Memory B cell (primary cell): Measurements from ENCODE around the gene SORCS2.
A peak's percentile ranks its signal among the peaks of the same experiment; 100 is the strongest.

Source experiments
- ATAC-seq: fragments of 150-1000 bp; cut with Tn5 transposase; 2 replicates; pipeline ENCODE4 v1.10.0; 2021; ENCODE audit warnings: low read depth, mild to moderate bottlenecking, moderate library complexity
- DNase-seq, 2 donors: peaks; one replicate each; pipeline ENCODE4 v3.0.0; 2022; ENCODE audit warnings: low spot score in 2 of 2
- H3K27ac Mint-ChIP-seq: one replicate; pipeline ENCODE4 v1.8.0; 2022; ENCODE audit warnings: mild to moderate bottlenecking, moderate library complexity, mixed read lengths
- H3K27me3 Mint-ChIP-seq: one replicate; pipeline ENCODE4 v1.8.0; 2022; ENCODE audit warnings: mixed read lengths
- H3K36me3 Mint-ChIP-seq: one replicate; pipeline ENCODE4 v1.8.0; 2022; ENCODE audit warnings: mild to moderate bottlenecking, mixed read lengths
- H3K4me1 Mint-ChIP-seq: one replicate; pipeline ENCODE4 v1.8.0; 2022; ENCODE audit warnings: mixed read lengths
- H3K4me3 Mint-ChIP-seq: one replicate; pipeline ENCODE4 v1.8.0; 2022; ENCODE audit warnings: mild to moderate bottlenecking, moderate library complexity, mixed read lengths
- H3K9me3 Mint-ChIP-seq: one replicate; pipeline ENCODE4 v1.8.0; 2022; ENCODE audit warnings: mixed read lengths

SORCS2 gene

GRCh38 chr4:7641712-7642111, 449.4 kb downstream of the SORCS2 start:
- ATAC-seq (no peak), DNase-seq (no peak)
- H3K36me3 Mint-ChIP-seq = no peaks in the 10 kb centered on the region
- H3K4me1 Mint-ChIP-seq = no peaks in the 10 kb centered on the region
- H3K27me3 Mint-ChIP-seq = peaks cover 3% of the 10 kb centered on the region
- H3K9me3 Mint-ChIP-seq = peaks cover 5% of the 10 kb centered on the region
- no peak overlapping the region for H3K27ac Mint-ChIP-seq
- no peak overlapping the region for H3K4me3 Mint-ChIP-seq

GRCh38 chr4:7642741-7643458, 450.6 kb downstream of the SORCS2 start:
- Mint-ChIP-seq H3K4me1 (no peaks in the 10 kb centered on the region), H3K27me3 (peaks cover 5% of the 10 kb centered on the region), H3K9me3 (peaks cover 5% of the 10 kb centered on the region), H3K27ac (no peak overlapping the region), H3K4me3 (no peak overlapping the region), H3K36me3 (no peaks in the 10 kb centered on the region)
- DNase-seq (no peak), ATAC-seq (no peak)

GRCh38 chr4:7645158-7645557, 452.8 kb downstream of the SORCS2 start:
- peaks cover 5% of the 10 kb centered on the region for H3K9me3 Mint-ChIP-seq
- no peak for ATAC-seq
- H3K36me3 Mint-ChIP-seq = no peaks in the 10 kb centered on the region
- peaks cover 7% of the 10 kb centered on the region for H3K27me3 Mint-ChIP-seq
- no peak for DNase-seq
- H3K27ac Mint-ChIP-seq = no peak overlapping the region
- no peak overlapping the region for H3K4me3 Mint-ChIP-seq
- H3K4me1 Mint-ChIP-seq = peaks cover 8% of the 10 kb centered on the region

GRCh38 chr4:7645956-7646355, 453.6 kb downstream of the SORCS2 start:
- DNase-seq (no peak), ATAC-seq (no peak)
- no peak overlapping the region for H3K27ac Mint-ChIP-seq
- peaks cover 5% of the 10 kb centered on the region for H3K9me3 Mint-ChIP-seq
- H3K36me3 Mint-ChIP-seq = no peaks in the 10 kb centered on the region
- H3K27me3 Mint-ChIP-seq = peaks cover 11% of the 10 kb centered on the region
- peaks cover 8% of the 10 kb centered on the region for H3K4me1 Mint-ChIP-seq
- no peak overlapping the region for H3K4me3 Mint-ChIP-seq

- DNase-seq (no peak), ATAC-seq (no peak)
- H3K4me3 Mint-ChIP-seq = no peak overlapping the region
- H3K4me1 Mint-ChIP-seq = peaks cover 8% of the 10 kb centered on the region
- H3K36me3 Mint-ChIP-seq = no peaks in the 10 kb centered on the region
- peaks cover 4% of the 10 kb centered on the region for H3K9me3 Mint-ChIP-seq
- H3K27ac Mint-ChIP-seq = no peak overlapping the region
- peaks cover 12% of the 10 kb centered on the region for H3K27me3 Mint-ChIP-seq
Measured at GRCh38 chr4:7646384-7647061, 454.2 kb downstream of the SORCS2 start.

GRCh38 chr4:7647186-7647585, 454.8 kb downstream of the SORCS2 start:
- no peak overlapping the region for H3K4me3 Mint-ChIP-seq
- peaks cover 8% of the 10 kb centered on the region for H3K4me1 Mint-ChIP-seq
- ATAC-seq = no peak
- H3K27me3 Mint-ChIP-seq = peaks cover 9% of the 10 kb centered on the region
- no peak overlapping the region for H3K27ac Mint-ChIP-seq
- DNase-seq = no peak
- no peaks in the 10 kb centered on the region for H3K36me3 Mint-ChIP-seq
- H3K9me3 Mint-ChIP-seq = peaks cover 1% of the 10 kb centered on the region

- no peak overlapping the region for H3K4me3 Mint-ChIP-seq
- H3K27ac Mint-ChIP-seq = no peak overlapping the region
- H3K9me3 Mint-ChIP-seq = peaks cover 1% of the 10 kb centered on the region
- peaks cover 8% of the 10 kb centered on the region for H3K4me1 Mint-ChIP-seq
- no peaks in the 10 kb centered on the region for H3K36me3 Mint-ChIP-seq
- ATAC-seq = no peak
- DNase-seq = no peak
- peaks cover 9% of the 10 kb centered on the region for H3K27me3 Mint-ChIP-seq
Measured at GRCh38 chr4:7647600-7648543, 455.5 kb downstream of the SORCS2 start.

- no peak for ATAC-seq
- peaks cover 8% of the 10 kb centered on the region for H3K4me1 Mint-ChIP-seq
- no peaks in the 10 kb centered on the region for H3K36me3 Mint-ChIP-seq
- H3K27me3 Mint-ChIP-seq = peaks cover 9% of the 10 kb centered on the region
- DNase-seq = no peak
- peaks cover 1% of the 10 kb centered on the region for H3K9me3 Mint-ChIP-seq
- H3K4me3 Mint-ChIP-seq = no peak overlapping the region
- no peak overlapping the region for H3K27ac Mint-ChIP-seq
Measured at GRCh38 chr4:7648544-7649395, 456.4 kb downstream of the SORCS2 start.

- Mint-ChIP-seq H3K9me3 (peaks cover 1% of the 10 kb centered on the region), H3K27ac (no peak overlapping the region), H3K4me3 (no peak overlapping the region), H3K27me3 (peaks cover 9% of the 10 kb centered on the region), H3K4me1 (peaks cover 8% of the 10 kb centered on the region), H3K36me3 (no peaks in the 10 kb centered on the region)
- no peak for DNase-seq
- no peak for ATAC-seq
Measured at GRCh38 chr4:7649411-7649740, 457.0 kb downstream of the SORCS2 start.

- peaks cover 1% of the 10 kb centered on the region for H3K9me3 Mint-ChIP-seq
- H3K4me3 Mint-ChIP-seq = peak overlapping the region; percentile 24
Measured at GRCh38 chr4:7649741-7650531, 457.6 kb downstream of the SORCS2 start.

GRCh38 chr4:7650606-7651385, 458.5 kb downstream of the SORCS2 start:
- H3K27me3 Mint-ChIP-seq = peaks cover 9% of the 10 kb centered on the region
- no peaks in the 10 kb centered on the region for H3K36me3 Mint-ChIP-seq
- peaks cover 8% of the 10 kb centered on the region for H3K4me1 Mint-ChIP-seq
- H3K9me3 Mint-ChIP-seq = no peaks in the 10 kb centered on the region
- no peak overlapping the region for H3K4me3 Mint-ChIP-seq
- no peak for DNase-seq
- H3K27ac Mint-ChIP-seq = no peak overlapping the region
- ATAC-seq = no peak

More at GRCh38 chr4:7649741-7650531, 457.6 kb downstream of the SORCS2 start:
- no peak for ATAC-seq
- Mint-ChIP-seq H3K27ac (no peak overlapping the region), H3K27me3 (peaks cover 9% of the 10 kb centered on the region), H3K36me3 (no peaks in the 10 kb centered on the region), H3K4me1 (peaks cover 8% of the 10 kb centered on the region)
- no peak for DNase-seq

- DNase-seq (no peak), ATAC-seq (no peak)
- Mint-ChIP-seq H3K27ac (no peak overlapping the region), H3K36me3 (no peaks in the 10 kb centered on the region), H3K4me1 (peaks cover 8% of the 10 kb centered on the region), H3K9me3 (no peaks in the 10 kb centered on the region), H3K4me3 (no peak overlapping the region), H3K27me3 (peaks cover 9% of the 10 kb centered on the region)
Measured at GRCh38 chr4:7651461-7651921, 459.2 kb downstream of the SORCS2 start.
